Breast epithelium (tissue), 4 donors: ENCODE results near the gene TUBA3D. TPM values are rescaled to one million over a fixed set of nuclear protein-coding genes. Genes with fewer than 3 reads are reported as not detected.
"Not testable (repeated sequence)": the region's sequence is repeated elsewhere in the genome, so short reads cannot be mapped to it uniquely, and the experiment has no call there.

ENCODE experiments used
- DNase-seq, 2 donors: peaks; one replicate each; pipeline ENCODE4 v3.0.0-alpha.2; 2019; ENCODE audit warnings: low spot score in 2 of 2
- H3K27ac ChIP-seq, 2 donors: fragments of 200-600 bp; sonication (generic) in 1 of 2; one replicate each; pipeline ENCODE4 v1.5.1; 2016 to 2019; ENCODE audit warnings: mild to moderate bottlenecking in 1 of 2
- H3K27me3 ChIP-seq, 2 donors: fragments of 200-600 bp; sonication (generic) in 1 of 2; one replicate each; pipeline versions ENCODE4 v1.5.1 to v1.6.0; 2017 to 2019; ENCODE audit warnings: control low read depth in 1 of 2, mild to moderate bottlenecking in 1 of 2
- H3K36me3 ChIP-seq: fragments of 200-600 bp; one replicate; pipeline ENCODE4 v1.5.1; 2019
- H3K4me1 ChIP-seq, 2 donors: fragments of 200-600 bp; sonication (generic); one replicate each; pipeline ENCODE4 v1.5.1; 2016 to 2019; ENCODE audit warnings: control low read depth in 1 of 2
- H3K4me3 ChIP-seq, 3 donors: fragments of 200-600 bp; sonication (generic); 1 replicate in 2 of 3; 2 replicates in 1 of 3; pipeline ENCODE4 v1.5.1; 2016 to 2019; ENCODE audit warnings: mild to moderate bottlenecking in 3 of 3, moderate library complexity in 2 of 3
- H3K9me3 ChIP-seq, 2 donors: fragments of 200-600 bp; sonication (generic) in 1 of 2; one replicate each; pipeline ENCODE4 v1.5.1; 2016 to 2019; ENCODE audit warnings: control low read depth in 1 of 2
- POLR2A ChIP-seq: fragments of 450-650 bp; IDR thresholded peaks from one replicate; pipeline ENCODE4 v1.6.1; 2016; ENCODE audit warnings: antibody characterized with exemption, mild to moderate bottlenecking, moderate library complexity
- POLR2AphosphoS5 ChIP-seq, 3 donors: sonication (generic); formaldehyde crosslinking; IDR thresholded peaks; one replicate each; pipeline ENCODE4 v1.6.1; 2017; ENCODE audit warnings: antibody characterized with exemption in 3 of 3
- intact Hi-C: fragments of 100-400 bp; cut with DNase I; formaldehyde crosslinking; loops from one replicate; pipeline ENCODE4 v1.15.1; 2023; ENCODE audit warnings: low total_unique reads
- total RNA-seq, 3 donors: library from RNA; depleted of rRNA; stranded (reverse); fragments of >200 nt; gene quantifications; one replicate each; pipeline ENCODE4 v1.1.0, GENCODE V29; 2016

The TUBA3D gene
- total RNA-seq, 3 donors from 2014 or later, result not detected

- Histone ChIP-seq H3K36me3 (no peaks in the 10 kb centered on the region), H3K9me3 (no peaks in the 10 kb centered on the region), H3K4me3 (no peak overlapping the region), H3K27me3 (no peaks in the 10 kb centered on the region), H3K27ac (no peak overlapping the region), H3K4me1 (no peaks in the 10 kb centered on the region)
- no peak for DNase-seq
- TF ChIP-seq POLR2A, result no peak
- no peak for TF ChIP-seq POLR2AphosphoS5 (IDR thresholded peaks at IDR 0.05)
- intact Hi-C loops, result no loop called here
Measured at GRCh38 chr2:131521961-131522781, 46.3 kb downstream of the TUBA3D start.

GRCh38 chr2:131525256-131525655, 49.3 kb downstream of the TUBA3D start:
- H3K36me3 ChIP-seq, H3K27ac ChIP-seq, H3K9me3 ChIP-seq, H3K4me1 ChIP-seq, DNase-seq, intact Hi-C loops, H3K4me3 ChIP-seq, H3K27me3 ChIP-seq: not testable (repeated sequence)

GRCh38 chr2:131527131-131528001, 51.4 kb downstream of the TUBA3D start, which contains the start of gene CCDC74A:
TSS of gene CCDC74A (plus strand) at chr2:131527888. CDS start at chr2:131527971, 83 bp downstream.
- peak in 1 of 2 donors; percentile 62 for DNase-seq
- H3K9me3 ChIP-seq, H3K36me3 ChIP-seq, H3K27me3 ChIP-seq, H3K4me1 ChIP-seq, intact Hi-C loops: not testable (repeated sequence)
- peak within 1 kb of the TSS; percentile 61 to 77 for H3K27ac ChIP-seq
- H3K4me3 ChIP-seq, result peak within 1 kb of the TSS; percentile 35 to 68 (median 47)

GRCh38 chr2:131528981-131529863, 53.3 kb downstream of the TUBA3D start:
- H3K36me3 ChIP-seq, H3K9me3 ChIP-seq, H3K27me3 ChIP-seq, intact Hi-C loops, H3K4me1 ChIP-seq: not testable (repeated sequence)
- Histone ChIP-seq H3K4me3 (peak overlapping the region; percentile 35 to 68 (median 47)), H3K27ac (peak overlapping the region; percentile 61 to 77)
- DNase-seq, result peak in 1 of 2 donors; percentile 34

- H3K36me3 ChIP-seq, H3K4me1 ChIP-seq, H3K9me3 ChIP-seq, H3K27me3 ChIP-seq, H3K4me3 ChIP-seq, intact Hi-C loops: not testable (repeated sequence)
- DNase-seq, result peak in 1 of 2 donors; percentile 12
- H3K27ac ChIP-seq, result peak overlapping the region; percentile 61 to 77
Measured at GRCh38 chr2:131529864-131530445, 54.0 kb downstream of the TUBA3D start.

- H3K4me1 ChIP-seq, H3K36me3 ChIP-seq, intact Hi-C loops, H3K9me3 ChIP-seq, H3K27ac ChIP-seq, H3K27me3 ChIP-seq, H3K4me3 ChIP-seq: not testable (repeated sequence)
- DNase-seq, result peak in 1 of 2 donors; percentile 11
Measured at GRCh38 chr2:131530626-131531344, 54.9 kb downstream of the TUBA3D start.

- H3K27ac ChIP-seq, H3K9me3 ChIP-seq, H3K4me3 ChIP-seq, DNase-seq, intact Hi-C loops, H3K36me3 ChIP-seq, H3K4me1 ChIP-seq, H3K27me3 ChIP-seq: not testable (repeated sequence)
Measured at GRCh38 chr2:131531547-131532185, 55.7 kb downstream of the TUBA3D start.

Other genes with a start within 250 kb of the TUBA3D start
- gene RAB6D, start 112.0 kb upstream of the TUBA3D start, total RNA-seq, result not detected
- 10 to 100 TPM; 39.8 to 50.5 (median 50.2) TPM for gene MZT2A, start 16.3 kb downstream of the TUBA3D start, total RNA-seq
- 100 to 1,000 TPM in 1 of 3 donors, 10 to 100 TPM in 1, 1 to 10 TPM in 1; 8.2 to 100 (median 61.3) TPM for gene CCDC74A, start 51.8 kb downstream of the TUBA3D start, total RNA-seq